Peyer's patch (tissue), 4 donors: ENCODE data around the gene KCNQ1.

ENCODE experiments used
- POLR2A ChIP-seq, 2 donors: fragments of 450-650 bp; IDR thresholded peaks; one replicate each; pipeline ENCODE4 v1.5.1; 2017; ENCODE audit warnings: antibody characterized with exemption in 2 of 2, mild to moderate bottlenecking in 2 of 2, moderate library complexity in 2 of 2
- TF ChIP-seq, protein P1 (sequence below), 6 experiments: fragments of 450-650 bp in 4 of 6; fragments of 200-600 bp in 2 of 6; sonication (generic) in 1 of 6; IDR thresholded peaks; one replicate each; pipeline ENCODE4 v1.5.1; 2017 to 2019; ENCODE audit warnings: antibody characterized with exemption in 6 of 6, mild to moderate bottlenecking in 3 of 6, moderate library complexity in 1 of 6

DNA sequence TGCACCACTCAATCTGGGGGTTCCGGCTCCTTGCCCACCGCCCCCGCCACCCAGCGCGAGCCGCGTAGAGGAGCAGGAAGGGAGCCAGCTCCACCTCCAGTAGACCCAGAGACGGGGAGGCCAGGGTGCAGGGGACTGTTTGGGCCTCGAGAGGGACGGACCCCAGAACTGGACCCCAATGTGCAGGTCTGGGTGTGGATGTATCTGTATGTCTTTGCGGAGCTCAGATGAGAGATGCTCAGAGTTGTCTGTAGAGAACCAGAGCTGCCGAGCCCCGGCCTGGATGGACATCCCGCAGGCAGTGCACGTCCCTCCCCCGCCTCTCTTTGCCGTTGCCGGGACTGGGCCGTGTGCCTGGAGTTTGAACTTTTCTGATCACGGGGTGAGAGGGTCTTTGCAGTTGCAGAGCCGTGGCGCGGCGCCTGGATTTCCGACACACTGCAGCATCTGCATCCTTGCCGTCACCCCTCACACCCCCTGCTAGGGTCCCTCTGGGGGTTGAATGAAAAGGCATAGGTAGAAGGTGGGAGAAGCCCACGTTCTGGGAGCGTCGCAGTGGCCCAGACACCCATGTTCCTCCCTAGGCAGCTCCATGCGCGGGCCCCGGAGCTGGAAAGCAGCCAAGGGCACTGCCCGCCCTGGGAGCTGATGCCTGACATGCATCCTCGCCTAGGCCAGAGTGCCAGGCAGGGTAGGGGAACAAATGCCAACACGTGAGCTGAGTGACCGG is 105.2 kb downstream of the KCNQ1 start:
- TF ChIP-seq, protein P1, sequence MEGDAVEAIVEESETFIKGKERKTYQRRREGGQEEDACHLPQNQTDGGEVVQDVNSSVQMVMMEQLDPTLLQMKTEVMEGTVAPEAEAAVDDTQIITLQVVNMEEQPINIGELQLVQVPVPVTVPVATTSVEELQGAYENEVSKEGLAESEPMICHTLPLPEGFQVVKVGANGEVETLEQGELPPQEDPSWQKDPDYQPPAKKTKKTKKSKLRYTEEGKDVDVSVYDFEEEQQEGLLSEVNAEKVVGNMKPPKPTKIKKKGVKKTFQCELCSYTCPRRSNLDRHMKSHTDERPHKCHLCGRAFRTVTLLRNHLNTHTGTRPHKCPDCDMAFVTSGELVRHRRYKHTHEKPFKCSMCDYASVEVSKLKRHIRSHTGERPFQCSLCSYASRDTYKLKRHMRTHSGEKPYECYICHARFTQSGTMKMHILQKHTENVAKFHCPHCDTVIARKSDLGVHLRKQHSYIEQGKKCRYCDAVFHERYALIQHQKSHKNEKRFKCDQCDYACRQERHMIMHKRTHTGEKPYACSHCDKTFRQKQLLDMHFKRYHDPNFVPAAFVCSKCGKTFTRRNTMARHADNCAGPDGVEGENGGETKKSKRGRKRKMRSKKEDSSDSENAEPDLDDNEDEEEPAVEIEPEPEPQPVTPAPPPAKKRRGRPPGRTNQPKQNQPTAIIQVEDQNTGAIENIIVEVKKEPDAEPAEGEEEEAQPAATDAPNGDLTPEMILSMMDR (IDR thresholded peaks at IDR 0.05) = no peak
- no peak for TF ChIP-seq POLR2A (IDR thresholded peaks at IDR 0.05)
